DMS 273 (cell line): ENCODE data around the gene CHD2.

Source experiments
- DNase-seq: peaks from one replicate; lab custom pipeline; 2025; ENCODE audit not compliant: unreplicated experiment; lab: John Stamatoyannopoulos, UW

CHD2 gene

GRCh38 chr15:92884436-92885223 lies 15.5 kb upstream of the CHD2 start:
- DNase-seq = peak; percentile 19

DNA sequence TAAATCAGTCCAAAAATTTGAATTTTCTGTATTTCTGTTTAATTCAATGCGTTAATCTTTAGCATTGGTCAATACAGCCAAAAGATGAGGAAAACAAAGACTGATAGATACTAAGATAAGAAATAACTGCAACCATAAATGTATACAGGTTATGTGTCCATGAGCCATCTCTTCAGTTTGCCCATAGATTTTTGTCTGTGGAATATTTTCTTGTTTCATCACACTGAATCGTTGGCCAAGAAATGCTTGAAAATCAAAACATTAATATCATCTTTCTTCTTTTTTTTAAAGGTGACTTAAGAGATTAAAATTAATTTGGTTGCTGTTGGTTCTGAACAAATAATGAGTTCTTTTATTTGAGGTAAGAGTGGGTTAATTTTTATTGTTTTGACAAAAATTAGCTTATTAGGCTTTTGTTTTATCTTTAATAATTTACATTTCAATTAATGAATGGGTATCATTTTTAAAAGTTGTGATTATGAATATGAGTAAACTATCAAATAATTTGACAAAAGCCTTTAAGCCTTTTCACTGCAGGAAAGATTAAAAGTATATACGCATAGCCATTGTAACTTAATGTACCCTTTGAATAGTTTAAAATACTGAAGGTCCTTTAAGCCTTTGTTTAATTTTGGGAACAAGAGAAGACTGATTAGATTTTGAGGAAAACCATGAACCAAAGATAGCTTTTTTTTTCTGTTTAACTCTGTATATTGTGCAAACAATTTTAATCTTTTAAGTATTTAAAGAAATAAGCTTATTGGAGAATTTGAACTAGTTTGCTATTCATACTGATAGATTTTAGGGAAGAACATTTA lies 14.7 kb upstream of the CHD2 start:
- no peak for DNase-seq

DNA sequence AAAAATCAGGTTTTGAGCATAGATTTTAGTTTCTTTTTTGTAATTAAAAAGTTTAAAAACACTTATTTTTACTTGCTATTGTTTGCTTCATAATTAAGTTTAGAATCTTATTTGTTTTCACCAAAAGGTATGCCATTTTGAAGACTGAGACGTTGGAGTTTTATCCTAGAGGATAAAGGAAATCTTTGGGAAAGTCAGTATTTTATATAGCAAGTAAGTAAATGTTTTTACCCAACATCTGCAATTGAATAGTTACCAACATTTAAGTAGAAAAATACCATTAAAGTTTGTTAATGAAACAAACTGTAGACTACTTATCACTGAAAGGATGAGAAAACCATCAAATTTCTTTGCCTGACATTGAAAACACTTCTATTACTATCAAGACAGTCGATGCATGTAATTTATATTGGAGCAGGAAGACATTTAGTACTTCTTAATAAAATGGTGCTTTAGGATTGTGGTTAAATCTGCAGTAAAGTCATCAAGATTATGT lies 14.0 kb upstream of the CHD2 start:
- DNase-seq = no peak

- no peak for DNase-seq
Observed at GRCh38 chr15:92886815-92887214, 13.3 kb upstream of the CHD2 start.

GRCh38 chr15:92887869-92888268 lies 12.3 kb upstream of the CHD2 start:
- DNase-seq = no peak

- no peak for DNase-seq
Observed at GRCh38 chr15:92889390-92890107, 10.6 kb upstream of the CHD2 start.

DNA sequence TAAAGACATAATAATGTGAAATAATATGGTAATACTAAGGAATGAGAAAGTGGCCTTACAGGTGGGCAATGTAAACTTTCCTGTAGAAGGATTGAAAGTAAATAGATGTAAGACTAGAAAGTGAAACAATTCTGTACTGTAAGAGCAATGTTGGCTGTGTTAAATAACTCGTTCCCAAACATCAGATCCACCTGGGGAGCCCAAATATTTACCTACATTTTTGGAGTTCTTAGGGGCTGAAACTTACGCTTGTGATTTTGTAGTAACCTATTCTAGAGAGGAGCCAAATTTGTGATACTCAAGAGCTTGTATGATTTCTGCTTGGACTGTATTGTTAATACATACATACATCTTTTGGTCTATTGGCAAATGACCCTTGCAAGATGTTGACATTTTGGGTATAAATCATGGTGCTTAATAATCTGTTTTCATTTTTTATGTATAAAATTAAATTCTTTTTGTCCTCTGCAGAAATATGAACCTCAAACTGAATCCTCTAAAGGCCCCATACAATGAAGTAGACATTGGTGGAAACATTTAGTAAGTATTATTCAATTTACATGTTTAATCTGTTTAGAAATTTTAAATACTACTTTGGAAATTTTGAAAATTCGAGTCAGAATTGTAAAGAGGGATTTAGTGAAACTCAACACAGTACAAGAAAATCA lies 8.5 kb upstream of the CHD2 start:
- no peak for DNase-seq

DNA sequence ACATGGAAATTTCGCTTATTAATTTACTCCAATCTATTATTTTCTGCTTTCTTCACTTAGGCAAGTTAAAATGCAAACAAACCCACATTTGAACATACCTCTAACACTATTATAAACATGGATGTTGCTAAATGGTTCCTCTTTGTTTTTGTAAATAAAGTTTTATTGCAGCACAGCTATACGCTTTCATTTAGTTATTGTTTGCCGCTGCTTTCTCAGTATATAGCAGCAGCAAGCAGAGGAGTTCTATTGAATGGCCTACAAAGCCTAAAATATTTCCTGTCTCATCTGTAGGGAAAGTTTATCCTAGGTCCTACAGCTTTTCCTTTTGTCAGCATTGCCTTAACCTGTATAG lies 7.9 kb upstream of the CHD2 start:
- no peak for DNase-seq

DNA sequence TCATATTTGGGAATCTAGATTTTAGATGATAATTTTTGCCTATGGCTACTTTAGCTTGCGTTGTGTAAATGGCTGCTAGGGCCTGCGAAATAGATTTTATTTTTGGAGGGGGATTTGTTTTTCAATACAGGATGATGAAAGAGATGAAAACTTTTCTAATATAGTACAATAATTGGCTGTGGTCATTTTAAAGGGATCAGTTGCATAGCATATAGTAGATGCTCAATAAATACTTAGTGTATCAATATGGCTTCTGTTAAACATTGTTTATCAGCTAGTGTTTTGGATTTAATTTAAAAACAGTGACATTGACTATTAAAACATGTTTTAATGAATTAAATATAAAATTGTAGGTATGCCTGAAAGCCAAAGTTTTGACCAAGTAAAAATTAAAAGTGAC lies 6.9 kb upstream of the CHD2 start:
- no peak for DNase-seq

DNA sequence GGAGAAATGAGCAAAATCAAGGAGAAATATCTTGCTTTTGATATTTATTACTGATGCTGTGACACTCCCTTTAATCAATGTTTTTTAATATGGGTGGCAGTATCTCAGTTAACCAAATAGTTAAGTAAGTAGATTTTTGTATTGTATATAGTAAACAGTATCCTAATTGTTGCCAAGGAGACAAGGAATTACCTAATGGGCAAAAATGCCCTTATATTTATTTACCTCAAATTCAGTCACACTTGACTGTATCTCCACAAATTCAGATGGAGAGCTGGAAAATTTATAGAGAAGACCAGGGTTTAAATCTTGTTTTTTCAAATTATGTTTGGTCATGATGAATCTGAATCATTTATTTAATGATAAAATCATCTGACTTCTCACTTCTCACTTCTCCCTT lies 3.6 kb upstream of the CHD2 start:
- no peak for DNase-seq

GRCh38 chr15:92897620-92898019 lies 2.5 kb upstream of the CHD2 start:
- no peak for DNase-seq

GRCh38 chr15:92898988-92899582 lies 1.0 kb upstream of the CHD2 start:
- no peak for DNase-seq

DNA sequence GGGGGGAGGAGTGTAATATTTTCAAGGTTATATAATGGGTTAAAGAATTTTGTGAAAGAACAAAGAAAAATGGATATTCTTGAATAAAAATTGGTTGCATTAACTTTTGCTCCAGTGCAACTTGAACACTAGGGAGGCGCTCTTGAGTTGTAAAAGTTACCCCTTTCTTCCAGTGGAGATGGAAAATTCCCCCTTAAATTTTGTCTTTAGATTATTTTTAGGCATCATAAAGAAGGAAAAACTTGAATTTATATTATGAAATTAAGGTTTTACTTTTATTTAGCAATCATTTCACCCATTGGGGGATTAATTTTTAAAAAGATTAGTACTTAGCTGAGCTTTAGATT lies 550 bp upstream of the CHD2 start:
- peak; percentile 46 for DNase-seq

- DNase-seq = no peak
Observed at GRCh38 chr15:92900731-92901071, 577 bp downstream of the CHD2 start.

DNA sequence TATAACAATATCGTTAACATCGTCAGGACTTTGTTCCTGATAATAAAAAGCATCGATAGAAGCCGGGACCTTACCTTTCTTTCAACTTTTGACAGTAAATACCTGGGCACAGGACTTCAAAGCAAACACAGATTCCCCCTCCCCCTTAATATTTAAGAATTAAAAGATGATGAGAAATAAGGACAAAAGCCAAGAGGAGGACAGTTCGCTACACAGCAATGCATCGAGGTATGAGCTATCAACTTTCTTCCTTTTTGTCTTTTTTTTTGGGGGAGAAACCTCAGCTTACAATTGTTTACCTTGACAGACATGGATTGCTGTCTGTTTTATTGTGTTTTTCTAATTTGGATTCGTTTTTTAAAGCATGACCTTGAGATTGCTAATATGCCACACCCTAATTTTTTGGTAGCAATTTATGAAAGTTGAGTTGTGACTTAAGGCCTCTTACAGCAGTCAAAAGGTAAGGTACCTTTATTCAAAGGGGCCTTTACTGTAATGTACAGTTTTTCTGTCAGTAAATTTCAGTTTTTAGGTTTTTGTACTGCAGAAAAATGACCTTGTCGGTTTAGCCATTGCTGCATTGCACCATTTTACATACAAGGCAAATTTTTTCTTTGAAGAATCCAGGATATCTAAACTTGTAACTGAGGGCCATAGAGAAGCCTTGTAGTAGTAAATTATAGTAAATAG lies 1.1 kb downstream of the CHD2 start:
- peak; percentile 25 for DNase-seq

GRCh38 chr15:92901995-92902394 lies 1.9 kb downstream of the CHD2 start:
- no peak for DNase-seq

GRCh38 chr15:92902737-92903593 lies 2.8 kb downstream of the CHD2 start:
- peak; percentile 33 for DNase-seq

GRCh38 chr15:92903631-92903965 lies 3.5 kb downstream of the CHD2 start:
- DNase-seq = peak; percentile 72

DNA sequence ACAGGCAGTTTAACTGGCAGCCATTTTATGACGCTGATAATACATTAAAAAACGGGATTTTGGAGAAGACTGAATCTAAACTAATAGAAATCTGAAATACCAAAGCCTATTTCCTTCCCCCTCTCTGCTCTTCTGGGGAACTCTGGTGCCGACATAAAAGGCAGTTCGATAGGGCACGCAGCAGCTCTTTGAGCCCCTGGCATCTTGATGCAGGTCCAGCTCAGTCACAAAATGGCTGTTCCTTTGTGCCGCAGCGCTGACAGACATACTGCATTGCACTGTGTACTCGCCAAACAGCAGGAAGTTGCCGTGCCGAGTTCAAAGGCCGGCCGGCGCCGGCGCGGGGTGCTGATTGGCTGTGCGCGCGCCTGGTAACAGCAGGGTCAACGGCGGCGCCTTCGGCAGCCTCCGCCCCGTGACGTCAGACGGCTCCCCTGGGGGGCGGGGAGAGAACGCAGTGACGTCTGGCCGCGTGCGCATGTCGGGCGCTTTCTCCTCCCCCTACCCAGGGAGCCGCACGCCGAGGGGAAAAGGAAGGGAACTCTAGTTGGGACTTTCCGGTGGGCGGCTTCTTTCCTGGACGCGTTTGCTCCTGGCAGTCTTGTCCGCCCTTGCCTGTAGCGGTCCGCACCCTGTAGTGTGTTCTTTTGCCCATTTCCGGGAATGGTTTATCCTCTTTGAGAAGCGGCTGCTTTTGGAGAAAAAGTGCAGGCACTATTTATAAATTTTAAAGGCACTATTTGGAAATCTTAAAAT lies 4.0 kb downstream of the CHD2 start:
- DNase-seq = peak; percentile 98
